GM18517 (cell line): ENCODE results near the gene ATE1.
"Not testable (repeated sequence)": the region's sequence is repeated elsewhere in the genome, so short reads cannot be mapped to it uniquely, and the experiment has no call there.

Experiments
- ATAC-seq: cut with Tn5 transposase; IDR thresholded peaks from one replicate; pipeline ENCODE4 v1.9.1; 2021; ENCODE audit warnings: mild to moderate bottlenecking, moderate library complexity; ENCODE audit not compliant: unreplicated experiment

The ATE1 gene

GRCh38 chr10:121796342-121796741 is 131.5 kb downstream of the ATE1 start:
- peak; percentile 74 for ATAC-seq

- no peak for ATAC-seq
Observed at GRCh38 chr10:121792198-121792597, 135.6 kb downstream of the ATE1 start.

- ATAC-seq, result no peak
Observed at GRCh38 chr10:121791761-121792160, 136.1 kb downstream of the ATE1 start.

- no peak for ATAC-seq
Observed at GRCh38 chr10:121788717-121789116, 139.1 kb downstream of the ATE1 start.

- no peak for ATAC-seq
Observed at GRCh38 chr10:121788115-121788514, 139.7 kb downstream of the ATE1 start.

- ATAC-seq, result no peak
Observed at GRCh38 chr10:121787169-121787568, 140.7 kb downstream of the ATE1 start.

- ATAC-seq, result no peak
Observed at GRCh38 chr10:121783782-121784372, 144.0 kb downstream of the ATE1 start.

- no peak for ATAC-seq
Observed at GRCh38 chr10:121781101-121781500, 146.7 kb downstream of the ATE1 start.

- ATAC-seq, result no peak
Observed at GRCh38 chr10:121774813-121775212, 153.0 kb downstream of the ATE1 start.

GRCh38 chr10:121774404-121774803 is 153.4 kb downstream of the ATE1 start:
- ATAC-seq, result no peak

- no peak for ATAC-seq
Observed at GRCh38 chr10:121772884-121773283, 154.9 kb downstream of the ATE1 start.

GRCh38 chr10:121772406-121772805 is 155.4 kb downstream of the ATE1 start:
- no peak for ATAC-seq

GRCh38 chr10:121771966-121772365 is 155.9 kb downstream of the ATE1 start:
- no peak for ATAC-seq

GRCh38 chr10:121766426-121766825 is 161.4 kb downstream of the ATE1 start:
- no peak for ATAC-seq

GRCh38 chr10:121765204-121765603 is 162.6 kb downstream of the ATE1 start:
- ATAC-seq, result no peak

GRCh38 chr10:121764233-121764942 is 163.4 kb downstream of the ATE1 start:
- ATAC-seq, result no peak

GRCh38 chr10:121757241-121757640 is 170.6 kb downstream of the ATE1 start:
- not testable (repeated sequence) for ATAC-seq

GRCh38 chr10:121755496-121755895 is 172.3 kb downstream of the ATE1 start:
- not testable (repeated sequence) for ATAC-seq

- ATAC-seq, result peak; percentile 17
Observed at GRCh38 chr10:121754666-121755065, 173.2 kb downstream of the ATE1 start.

- peak; percentile 90 for ATAC-seq
Observed at GRCh38 chr10:121753726-121754476, 173.9 kb downstream of the ATE1 start.

- ATAC-seq, result no peak
Observed at GRCh38 chr10:121751191-121751760, 176.6 kb downstream of the ATE1 start.
